Measurements from ENCODE around the gene SERPINB1. TPM values are rescaled to one million over a fixed set of nuclear protein-coding genes. Genes with fewer than 3 reads are reported as not detected.

SERPINB1 gene
- total and polyA plus RNA-seq, 9 donors, result 13.5 to 57.0 (median 27.7) TPM

GRCh38 chr6:2872423-2873358 is 31.0 kb upstream of the SERPINB1 start:
- Histone ChIP-seq H3K27me3 (no peaks in the 10 kb centered on the region), H3K4me3 (no peak overlapping the region), H3K9me3 (no peaks in the 10 kb centered on the region), H3K36me3 (no peaks in the 10 kb centered on the region), H3K4me1 (ENCODE audit: insufficient read depth) (peaks cover 7% of the 10 kb centered on the region), H3K27ac (no peak overlapping the region)
- 39 to 52% (median 46%) methylated on average over 7 of the region's 7 CpGs for WGBS, 3 donors
- intact Hi-C loops (cut with DNase I), result no loop called here
- no peak for DNase-seq
- no peak for TF ChIP-seq CTCF (IDR thresholded peaks at IDR 0.05)

- no peak for DNase-seq
- Histone ChIP-seq H3K9me3 (no peaks in the 10 kb centered on the region), H3K27me3 (no peaks in the 10 kb centered on the region), H3K36me3 (no peaks in the 10 kb centered on the region), H3K4me3 (no peak overlapping the region), H3K4me1 (ENCODE audit: insufficient read depth) (peaks cover 4% of the 10 kb centered on the region), H3K27ac (no peak overlapping the region)
- intact Hi-C loops (cut with DNase I), result no loop called here
- WGBS, 3 donors, result 90 to 91% (median 90%) methylated on average over 2 of the region's 2 CpGs
- no peak for TF ChIP-seq EP300 (IDR thresholded peaks at IDR 0.05)
- no peak for TF ChIP-seq CTCF (IDR thresholded peaks at IDR 0.05)
- no peak for TF ChIP-seq POLR2A (IDR thresholded peaks at IDR 0.05)
Observed at GRCh38 chr6:2871953-2872352, 30.3 kb upstream of the SERPINB1 start.

GRCh38 chr6:2871102-2871501 is 29.4 kb upstream of the SERPINB1 start:
- TF ChIP-seq CTCF (IDR thresholded peaks at IDR 0.05) (no peak), EP300 (IDR thresholded peaks at IDR 0.05) (no peak), POLR2A (IDR thresholded peaks at IDR 0.05) (no peak)
- no peak overlapping the region for H3K27ac ChIP-seq
- intact Hi-C loops (cut with DNase I), result no loop called here
- no peak overlapping the region for H3K4me3 ChIP-seq
- H3K4me1 ChIP-seq (ENCODE audit: insufficient read depth), result no peaks in the 10 kb centered on the region
- WGBS, 3 donors, result 86 to 92% (median 91%) methylated on average over 2 of the region's 2 CpGs
- H3K9me3 ChIP-seq, result no peaks in the 10 kb centered on the region
- DNase-seq, result no peak
- H3K36me3 ChIP-seq, result no peaks in the 10 kb centered on the region
- H3K27me3 ChIP-seq, result no peaks in the 10 kb centered on the region

GRCh38 chr6:2870046-2870636 is 28.5 kb upstream of the SERPINB1 start:
- Histone ChIP-seq H3K27ac (no peak overlapping the region), H3K27me3 (no peaks in the 10 kb centered on the region), H3K4me3 (no peak overlapping the region), H3K9me3 (no peaks in the 10 kb centered on the region), H3K4me1 (ENCODE audit: insufficient read depth) (no peaks in the 10 kb centered on the region), H3K36me3 (no peaks in the 10 kb centered on the region)
- TF ChIP-seq EP300 (IDR thresholded peaks at IDR 0.05) (no peak), CTCF (IDR thresholded peaks at IDR 0.05) (no peak), POLR2A (IDR thresholded peaks at IDR 0.05) (no peak)
- DNase-seq, result no peak
- 93 to 95% (median 95%) methylated on average over 39 of the region's 39 CpGs for WGBS, 3 donors
- intact Hi-C loops (cut with DNase I), result no loop called here
